Fibroblast of gingiva (primary cell): ENCODE results near the gene KDM7A.
"Not testable (repeated sequence)": the region's sequence is repeated elsewhere in the genome, so short reads cannot be mapped to it uniquely, and the experiment has no call there.

Experiments
- DNase-seq: peaks from one replicate; pipeline ENCODE4 v3.0.0-alpha.2; 2011; ENCODE audit warnings: low read depth

KDM7A gene

DNA sequence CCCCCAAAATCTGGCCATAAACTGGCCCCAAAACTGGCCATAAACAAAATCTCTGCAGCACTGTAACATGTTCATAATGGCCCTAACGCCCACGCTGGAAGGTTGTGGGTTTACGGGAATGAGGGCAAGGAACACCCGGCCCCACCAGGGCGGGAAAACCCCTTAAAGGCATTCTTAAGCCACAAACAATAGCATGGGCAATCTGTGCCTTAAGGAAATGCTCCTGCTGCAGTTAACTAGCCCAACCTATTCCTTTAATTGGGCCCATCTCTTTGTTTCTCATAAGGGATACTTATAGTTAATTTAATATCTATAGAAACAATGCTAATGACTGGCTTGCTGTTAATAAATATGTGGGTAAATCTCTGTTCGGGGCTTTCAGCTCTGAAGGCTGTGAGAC is 26.2 kb upstream of the KDM7A start:
- not testable (repeated sequence) for DNase-seq

DNA sequence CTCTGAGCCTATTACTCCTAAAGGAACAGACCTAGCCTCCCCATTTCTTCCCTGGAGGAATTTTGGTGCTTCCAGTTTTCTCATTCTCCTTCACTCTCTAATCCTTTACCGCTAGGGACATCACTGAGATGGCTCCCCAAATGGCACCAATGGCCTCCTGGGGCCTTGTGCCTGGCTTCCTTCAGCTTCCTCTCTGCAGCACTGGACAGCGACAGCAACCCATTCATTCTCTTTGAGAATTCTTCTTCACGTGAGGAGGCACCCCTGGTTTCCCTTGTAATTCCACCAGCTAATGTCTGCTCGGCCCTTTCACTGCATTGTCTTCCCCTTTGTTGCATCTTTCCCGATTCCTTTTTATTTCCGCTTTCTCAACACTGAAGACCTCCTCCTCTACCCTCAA is 24.6 kb upstream of the KDM7A start:
- no peak for DNase-seq

DNA sequence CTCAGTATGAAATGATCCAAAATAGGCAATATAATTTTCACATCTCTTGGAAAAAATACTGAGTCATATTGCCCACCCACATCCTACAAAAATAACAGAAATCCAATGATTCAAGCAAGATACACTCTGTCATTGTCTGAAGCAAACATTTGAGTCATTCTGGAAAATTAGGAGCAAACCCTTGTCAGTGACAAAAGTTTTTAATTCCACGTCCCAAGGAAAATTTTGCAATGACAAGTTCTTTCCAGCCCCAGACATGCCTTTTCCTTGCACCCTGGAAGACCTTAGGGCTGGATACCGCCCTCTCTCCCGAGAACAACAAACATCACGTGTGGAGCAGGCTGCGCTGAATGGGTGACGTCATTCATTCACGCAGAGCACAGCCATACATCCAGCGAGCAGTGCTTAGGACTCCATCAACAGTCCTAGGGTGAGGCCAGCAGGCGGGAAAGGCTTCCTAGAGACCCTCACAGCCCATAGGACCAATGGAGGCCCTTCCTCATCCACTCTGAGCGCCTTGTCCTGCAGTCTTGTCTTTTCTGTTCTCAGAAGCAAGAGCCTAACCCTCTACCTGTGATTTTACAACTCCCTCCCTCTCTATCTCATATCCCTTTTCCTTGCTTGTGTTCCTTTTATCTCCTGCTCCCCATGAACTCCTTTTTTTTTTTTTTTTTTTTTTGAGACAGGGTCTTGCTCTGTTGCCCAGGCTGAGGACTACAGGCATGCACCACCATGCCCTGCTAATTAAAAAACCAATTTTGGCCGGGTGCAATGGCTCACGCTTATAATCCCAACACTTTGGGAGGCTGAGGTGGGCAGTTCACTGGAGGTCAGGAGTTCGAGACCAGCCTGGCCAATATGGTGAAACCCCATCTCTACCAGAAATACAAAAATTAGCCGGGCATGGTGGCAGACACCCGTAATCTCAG is 23.5 kb upstream of the KDM7A start:
- peak; percentile 51 for DNase-seq

DNA sequence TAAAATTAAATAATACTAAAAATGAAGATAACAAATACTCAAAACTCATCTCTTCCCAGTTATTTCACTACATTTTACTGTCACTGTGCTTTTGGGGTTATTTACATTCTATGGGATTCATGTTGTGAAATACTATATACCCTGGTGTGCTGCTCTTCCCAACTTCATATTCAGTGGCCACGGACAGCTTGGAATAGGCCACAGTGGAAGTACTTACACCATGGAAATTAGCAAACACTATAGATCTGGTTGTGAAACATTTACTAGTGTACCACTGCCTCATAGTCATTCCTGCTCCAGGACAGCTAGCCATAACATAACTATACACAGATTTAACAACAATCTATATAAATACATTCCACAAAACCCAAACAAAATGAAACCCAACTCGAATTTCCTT is 21.2 kb upstream of the KDM7A start:
- no peak for DNase-seq

DNA sequence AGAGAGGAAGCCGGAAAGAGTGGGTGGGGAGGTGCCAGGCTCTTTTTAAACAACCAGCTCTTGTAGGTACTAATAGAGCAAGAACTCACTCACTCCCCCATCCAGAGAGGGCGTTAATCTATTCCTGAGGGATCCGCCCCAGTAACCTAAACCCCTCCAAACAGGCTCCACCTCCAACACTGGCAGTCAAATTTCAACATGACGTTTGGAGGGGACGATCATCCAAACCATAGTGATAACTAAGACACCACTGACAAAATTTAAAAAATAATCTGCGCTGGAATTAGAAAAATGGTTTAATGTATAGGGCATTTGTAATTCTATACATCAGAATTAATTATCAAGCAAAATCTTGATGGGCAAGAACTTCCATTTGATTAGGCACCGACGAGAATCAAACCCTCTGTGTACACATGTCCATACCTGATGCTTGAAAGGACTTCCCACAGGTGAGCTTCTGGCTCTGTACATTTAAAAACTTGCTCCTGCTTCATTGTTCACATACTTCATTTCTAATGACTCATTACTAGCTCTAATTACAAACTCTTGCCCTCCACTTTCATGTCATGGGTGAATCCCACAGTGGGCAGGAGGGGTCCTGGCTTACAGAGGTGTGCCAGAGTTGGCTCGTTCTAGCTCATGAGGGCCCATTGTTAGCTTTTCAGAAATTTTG is 20.6 kb upstream of the KDM7A start:
- no peak for DNase-seq

DNA sequence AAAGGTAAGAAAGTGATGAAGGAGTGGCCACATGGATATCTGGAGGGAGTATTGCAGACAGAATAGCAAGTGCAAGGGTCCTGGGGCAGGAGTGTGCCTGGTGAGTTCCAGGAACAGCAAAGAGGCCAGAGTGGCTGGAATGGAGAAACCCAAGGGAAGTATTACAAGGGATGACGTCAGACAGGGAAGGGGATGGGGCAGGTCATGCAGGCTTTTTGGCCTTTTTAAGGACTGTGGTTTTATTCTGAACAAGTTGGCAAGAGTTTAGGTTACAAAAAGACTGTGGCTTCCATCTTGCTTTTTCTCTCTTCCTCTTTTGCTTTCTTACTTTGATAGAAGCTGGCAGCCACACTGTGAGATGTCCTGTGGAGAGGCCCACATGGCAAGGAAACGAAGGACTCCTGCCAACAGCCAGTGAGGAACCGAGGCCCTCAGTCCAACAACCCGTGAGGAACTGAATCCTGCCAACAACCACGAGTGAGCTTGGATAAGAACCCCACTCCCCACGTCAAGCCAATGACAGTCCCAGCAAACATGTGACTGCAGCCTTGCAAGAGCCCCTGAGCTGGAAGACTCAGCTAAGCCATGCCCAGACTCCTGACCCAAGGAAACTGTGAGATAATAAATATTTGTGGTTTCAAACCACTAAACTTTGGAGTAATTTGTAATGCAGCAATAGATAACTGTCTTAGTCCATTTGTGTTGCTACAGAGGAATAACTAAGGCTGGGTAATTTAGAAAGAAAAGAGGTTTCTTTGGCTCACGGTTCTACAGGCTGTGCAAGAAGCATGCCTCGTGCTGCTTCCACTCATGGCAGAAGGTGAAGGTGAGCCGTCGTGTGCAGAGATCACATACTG is 19.8 kb upstream of the KDM7A start:
- peak; percentile 66 for DNase-seq

DNA sequence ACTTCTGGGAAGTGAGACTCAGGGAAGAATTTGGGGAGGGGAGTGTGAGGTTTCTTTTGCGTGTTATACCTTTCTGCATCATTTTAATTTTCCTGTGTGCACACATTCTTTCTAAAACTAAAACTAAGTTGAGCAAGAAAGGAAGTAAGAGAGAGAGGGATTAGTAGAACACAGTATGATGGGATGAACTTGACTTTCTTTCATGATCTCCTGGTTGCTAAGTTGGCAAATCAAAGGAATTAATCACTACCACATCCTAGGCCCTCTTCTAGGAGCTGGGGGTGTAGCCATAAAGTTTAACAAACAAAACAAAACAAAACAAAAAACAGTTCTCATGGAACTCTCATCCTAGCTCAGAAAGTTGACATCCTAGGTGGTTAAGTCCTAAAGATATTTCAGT is 19.1 kb upstream of the KDM7A start:
- no peak for DNase-seq

DNA sequence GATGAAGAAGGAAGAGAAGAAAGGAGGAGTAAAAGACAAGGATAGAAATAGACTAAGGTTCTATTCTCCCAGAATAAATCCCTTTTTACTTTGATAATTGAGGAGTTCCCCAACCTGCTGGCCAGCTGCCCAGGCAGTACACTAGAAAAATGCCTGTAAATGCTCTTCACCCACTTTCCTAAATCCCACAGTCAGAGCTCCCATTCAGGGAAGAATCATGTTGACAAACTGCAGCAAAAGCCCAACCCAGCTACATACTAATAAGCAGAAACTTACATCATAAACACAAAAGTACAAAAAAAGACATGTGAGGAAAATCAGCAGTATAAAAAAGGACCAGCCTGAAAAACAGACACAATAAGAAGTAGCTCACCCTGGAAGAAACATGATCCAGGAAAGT is 15.8 kb upstream of the KDM7A start:
- DNase-seq: no peak

DNA sequence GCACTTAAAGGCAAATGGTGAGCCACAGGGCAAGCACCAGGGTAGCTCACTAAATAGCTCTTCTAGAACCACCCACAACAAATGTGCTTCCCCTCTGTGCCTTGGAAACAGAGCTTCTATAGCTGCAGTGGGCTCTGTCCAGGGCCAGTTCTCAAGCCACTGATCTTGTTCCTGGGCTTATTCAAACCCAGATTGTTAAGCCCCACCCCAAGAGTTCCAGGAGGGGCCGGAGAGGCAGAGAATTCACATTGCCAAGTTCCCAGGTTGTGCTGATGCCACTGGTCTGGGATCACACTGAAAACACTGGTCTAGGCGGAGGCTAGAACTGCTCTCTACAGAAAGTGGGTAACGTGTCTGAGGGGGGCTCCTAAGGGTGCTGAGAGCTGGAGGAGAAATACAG is 15.4 kb upstream of the KDM7A start:
- no peak for DNase-seq

DNA sequence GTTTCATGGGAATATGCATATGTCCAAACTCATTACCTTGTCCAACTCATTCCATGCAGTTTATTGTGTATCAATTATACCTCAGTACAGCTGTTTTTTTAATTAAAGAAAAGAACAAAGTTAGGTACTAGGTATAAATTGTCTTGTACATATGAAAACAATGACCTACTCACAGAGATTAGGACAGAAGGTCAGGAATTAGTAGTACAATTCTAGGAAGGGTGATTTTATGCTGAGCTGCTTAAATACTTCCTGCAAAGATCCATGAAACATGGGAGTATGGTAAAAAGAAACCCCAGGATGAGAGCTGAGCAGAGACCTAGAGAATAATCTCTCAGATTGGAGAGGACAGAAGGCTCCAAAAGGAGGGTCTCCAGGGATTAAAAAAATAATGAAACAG is 13.8 kb upstream of the KDM7A start:
- no peak for DNase-seq

DNA sequence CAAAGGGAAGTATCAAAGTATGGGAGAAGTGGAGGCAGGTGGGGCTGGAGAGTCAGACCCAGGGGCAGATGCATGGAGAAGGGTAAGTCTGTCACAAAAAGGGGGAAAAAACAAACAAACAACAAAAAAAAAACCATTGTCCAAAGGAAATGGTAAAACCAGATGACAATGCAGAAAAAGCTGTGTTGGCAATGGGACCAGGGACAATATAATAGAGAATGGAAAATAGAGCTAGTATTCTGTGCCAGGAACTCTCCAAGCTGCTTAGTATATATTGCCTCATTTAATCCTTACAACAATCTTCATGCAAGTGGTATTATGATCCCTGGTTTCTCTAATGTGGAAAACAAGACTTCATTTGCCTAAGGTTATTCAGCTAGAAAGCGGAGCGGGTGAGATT is 13.1 kb upstream of the KDM7A start:
- no peak for DNase-seq

DNA sequence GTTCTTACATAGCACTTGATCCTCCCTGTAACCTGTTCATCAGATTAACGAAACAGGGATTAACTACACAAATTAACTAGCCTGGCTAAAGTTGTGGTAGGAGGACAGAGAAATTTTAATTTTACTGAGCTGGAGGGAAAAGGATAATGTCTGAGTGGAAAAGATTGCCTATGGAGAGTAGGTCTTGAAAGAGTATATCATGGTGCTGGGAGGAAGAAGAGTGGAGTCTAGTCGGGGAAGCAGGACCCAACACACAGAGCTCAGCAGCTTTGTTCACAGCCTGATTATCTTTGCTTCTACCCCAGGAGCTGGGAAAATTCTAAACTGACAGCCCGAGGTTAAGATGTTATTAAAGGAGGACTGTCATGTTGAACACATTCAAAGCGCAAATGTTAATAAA is 6.1 kb upstream of the KDM7A start:
- DNase-seq: no peak

DNA sequence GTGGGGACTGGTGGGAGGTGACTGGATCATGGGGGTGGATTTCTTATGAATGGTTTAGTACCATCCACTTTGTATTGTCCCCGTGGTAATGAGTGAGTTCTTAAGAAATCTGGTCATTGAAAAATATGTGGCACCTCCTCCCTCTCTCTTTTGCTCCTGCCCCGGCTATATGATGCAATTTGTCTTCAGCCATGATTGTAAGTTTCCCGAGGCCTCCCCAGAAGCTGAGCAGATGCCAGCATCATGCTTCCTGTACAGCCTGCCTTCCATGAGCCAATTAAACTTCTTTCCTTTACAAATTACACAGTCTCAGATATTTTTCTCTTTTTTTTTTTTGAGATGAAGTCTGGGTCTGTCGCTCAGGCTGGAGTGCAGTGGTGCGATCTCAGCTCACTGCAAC is 2.6 kb upstream of the KDM7A start:
- no peak for DNase-seq

DNA sequence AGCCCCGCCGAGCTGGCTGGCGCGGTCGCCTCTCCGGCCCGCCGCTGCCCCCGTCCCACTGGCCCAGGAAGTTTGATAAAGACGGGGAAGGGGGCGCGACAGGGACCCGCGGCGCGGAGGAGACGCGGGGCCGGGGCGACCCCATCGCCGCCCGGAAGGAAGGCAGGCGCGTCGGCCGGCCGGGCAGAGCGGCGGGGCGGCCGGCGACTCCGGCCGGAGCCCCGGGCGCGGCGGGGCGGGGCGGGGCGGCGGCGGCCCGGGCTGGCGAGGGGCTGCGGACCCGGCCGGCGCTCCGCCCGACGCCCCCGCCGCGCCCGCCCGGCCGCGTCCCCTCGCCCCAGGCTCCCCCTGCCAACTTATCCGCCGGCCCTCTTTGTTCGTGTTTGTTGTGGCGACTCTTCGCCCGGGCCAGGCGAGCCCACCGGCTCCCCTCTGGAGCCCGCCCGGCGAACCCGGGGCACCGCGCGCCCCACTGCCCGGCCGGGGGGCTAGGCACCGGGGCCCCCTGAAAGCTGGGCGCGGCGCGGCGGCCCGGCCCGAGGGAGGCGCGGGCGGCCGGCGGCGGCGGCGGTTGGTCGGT is 571 bp downstream of the KDM7A start:
- no peak for DNase-seq

DNA sequence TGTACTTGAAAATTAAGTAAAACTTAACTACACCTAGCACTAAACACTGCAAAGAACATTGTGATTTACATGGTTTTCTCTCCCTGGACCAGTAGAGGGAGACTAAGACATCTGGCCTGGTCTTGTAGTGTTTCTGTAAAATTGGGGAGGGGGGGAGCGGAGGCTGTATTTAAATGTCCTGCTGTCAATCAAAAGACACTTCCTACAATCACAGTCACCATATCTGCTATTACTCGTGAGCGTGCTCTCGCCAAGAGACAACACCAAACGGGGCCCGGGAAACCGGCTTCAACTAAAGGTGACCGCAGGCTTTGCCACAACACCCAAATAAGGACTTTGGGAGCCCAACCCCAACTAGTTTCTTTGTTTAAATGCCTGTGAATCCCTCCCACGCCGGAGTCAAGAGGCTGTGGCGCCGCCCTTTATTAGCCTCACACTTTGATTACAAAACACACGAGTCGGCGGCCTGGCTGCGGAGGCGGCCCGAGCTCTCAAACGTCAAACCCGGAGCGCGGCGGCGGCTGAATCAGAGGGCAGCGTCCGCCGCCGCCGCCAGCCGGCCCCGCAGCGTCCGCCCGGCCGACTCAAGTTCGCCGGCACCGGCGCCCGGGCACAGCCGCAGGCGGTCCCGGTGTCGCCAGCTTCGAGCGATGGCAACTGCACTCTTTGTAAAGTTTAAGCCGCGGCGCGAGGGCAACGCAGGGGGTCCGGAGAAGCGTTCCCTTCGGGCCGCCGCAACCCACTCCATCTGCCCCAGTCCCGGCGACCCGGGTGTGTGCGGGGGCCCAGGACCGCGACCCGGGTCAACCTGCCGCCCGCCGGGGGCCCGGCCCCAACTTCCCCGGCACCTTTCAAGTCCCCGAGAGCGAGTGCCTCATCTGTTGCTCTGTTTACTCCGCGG is 1.3 kb downstream of the KDM7A start:
- peak; percentile 92 for DNase-seq

DNA sequence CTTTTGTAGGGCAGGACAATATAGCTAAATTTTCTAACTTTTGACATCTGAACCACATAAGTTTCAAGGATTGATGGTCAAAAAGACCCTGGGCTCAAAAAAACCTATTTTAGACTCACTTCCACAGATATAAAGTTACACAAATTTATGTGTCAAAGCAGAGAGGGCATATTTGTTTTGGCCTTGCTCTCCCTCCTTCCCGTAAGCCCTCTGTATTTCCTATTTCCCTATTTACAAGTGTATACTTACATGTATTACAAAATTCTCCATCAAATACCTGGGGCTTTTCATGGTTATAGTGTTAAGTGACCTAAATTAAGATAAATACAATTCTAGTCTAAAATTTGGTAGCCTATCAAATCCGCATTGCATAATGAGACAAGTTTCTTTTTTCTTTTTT is 2.6 kb downstream of the KDM7A start:
- DNase-seq: no peak

DNA sequence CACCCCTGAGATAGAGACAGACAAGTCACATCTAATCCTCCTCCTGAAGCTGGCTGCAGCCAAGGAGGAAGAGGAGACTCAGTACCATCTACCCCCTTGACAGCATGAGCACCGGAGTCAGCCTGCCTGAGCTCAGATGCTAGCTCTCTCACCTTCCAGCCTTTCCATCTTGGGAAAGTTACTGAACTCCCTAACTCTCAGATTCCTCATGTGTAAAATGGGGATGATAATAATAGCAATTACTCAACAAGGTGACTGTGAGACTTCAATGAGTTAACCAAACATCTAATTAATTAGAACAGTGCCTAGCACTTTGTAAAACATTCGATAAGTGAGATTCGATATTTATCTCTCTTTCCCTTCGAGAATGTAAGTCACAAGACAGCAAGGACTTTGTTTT is 6.4 kb downstream of the KDM7A start:
- DNase-seq: no peak

DNA sequence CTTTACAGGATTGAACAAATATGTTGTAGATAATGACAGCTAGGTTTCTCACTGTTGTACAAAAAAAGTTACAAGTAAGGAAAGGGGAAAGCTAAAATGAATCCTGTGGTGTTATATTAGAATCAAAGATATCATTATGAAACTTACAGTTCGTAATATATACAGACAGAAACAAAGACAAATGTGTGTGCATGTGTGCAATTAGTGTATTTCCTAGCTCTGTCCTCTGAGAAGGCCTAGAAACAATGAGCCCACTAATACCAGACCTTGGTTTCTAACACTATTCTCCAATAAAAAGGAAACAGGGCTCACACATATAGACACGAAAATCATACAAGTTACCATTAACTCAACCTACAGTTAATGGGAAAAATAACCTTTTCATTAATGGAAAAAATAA is 8.0 kb downstream of the KDM7A start:
- DNase-seq: no peak

DNA sequence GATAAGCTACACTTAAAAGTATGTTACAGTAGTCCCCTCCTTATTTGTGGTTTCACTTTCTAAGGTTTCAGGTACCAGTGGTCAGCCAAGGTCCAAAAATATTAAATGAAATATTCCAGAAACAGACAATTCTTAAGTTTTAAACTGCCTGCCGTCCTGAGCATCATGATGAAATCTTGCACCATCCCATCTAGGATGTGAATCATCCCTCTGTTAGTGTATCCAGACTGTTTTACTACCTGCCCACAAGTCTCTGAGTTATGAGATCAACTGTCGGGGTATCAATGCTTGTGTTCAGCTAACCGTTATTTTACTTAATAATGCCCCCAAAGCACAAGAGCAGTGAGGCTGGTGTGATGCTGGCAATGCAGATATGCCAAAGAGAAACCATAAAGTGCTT is 11.4 kb downstream of the KDM7A start:
- DNase-seq: peak; percentile 34

DNA sequence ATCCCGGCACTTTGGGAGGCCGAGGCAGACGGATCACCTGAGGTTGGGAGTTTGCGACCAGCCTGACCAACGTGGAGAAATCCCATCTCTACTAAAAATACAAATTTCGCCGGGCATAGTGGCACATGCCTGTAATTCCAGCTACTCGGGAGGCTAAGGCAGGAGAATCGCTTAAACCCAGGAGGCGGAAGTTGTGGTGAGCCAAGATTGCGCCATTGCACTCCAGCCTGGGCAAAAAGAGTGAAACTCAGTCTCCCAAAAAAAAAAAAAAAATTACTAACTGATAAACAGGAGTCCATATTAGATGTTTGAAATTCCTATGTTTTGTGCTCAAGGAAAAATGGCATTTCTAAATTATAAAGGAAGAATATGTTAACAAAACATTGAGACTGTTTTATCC is 14.7 kb downstream of the KDM7A start:
- DNase-seq: not testable (repeated sequence)

DNA sequence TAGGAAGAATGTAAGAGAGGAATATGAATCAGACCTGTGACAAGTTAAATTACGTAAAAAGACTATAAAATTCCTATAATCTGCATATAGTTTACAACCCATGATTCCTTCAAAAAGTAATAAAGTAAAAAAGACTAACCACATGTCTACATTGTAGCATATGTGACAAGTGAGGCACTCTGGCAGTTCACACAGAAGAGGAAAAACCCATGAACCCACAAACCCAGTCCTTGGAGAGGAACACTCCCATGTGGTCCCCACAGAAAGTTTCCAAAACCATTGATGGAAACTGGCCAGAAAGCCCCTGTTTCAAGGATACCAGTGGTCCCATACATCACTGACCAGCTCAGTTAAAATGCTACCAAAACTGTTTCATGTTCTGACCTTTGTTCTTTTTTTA is 15.7 kb downstream of the KDM7A start:
- no peak for DNase-seq
